NCI-H1105 (cell line): ENCODE measurements around the gene C16orf96.
"Not testable (repeated sequence)": the region's sequence is repeated elsewhere in the genome, so short reads cannot be mapped to it uniquely, and the experiment has no call there.

Experiments used
- DNase-seq: peaks from one replicate; lab custom pipeline; 2025; lab: John Stamatoyannopoulos, UW

Gene C16orf96

GRCh38 chr16:4566144-4566543 is 10.0 kb downstream of the C16orf96 start:
- DNase-seq, result no peak

- DNase-seq, result no peak
Observed at GRCh38 chr16:4570086-4570485, 13.9 kb downstream of the C16orf96 start.

GRCh38 chr16:4570688-4571321 is 14.7 kb downstream of the C16orf96 start:
- DNase-seq, result no peak

GRCh38 chr16:4572715-4573114 is 16.6 kb downstream of the C16orf96 start:
- DNase-seq, result no peak

DNA sequence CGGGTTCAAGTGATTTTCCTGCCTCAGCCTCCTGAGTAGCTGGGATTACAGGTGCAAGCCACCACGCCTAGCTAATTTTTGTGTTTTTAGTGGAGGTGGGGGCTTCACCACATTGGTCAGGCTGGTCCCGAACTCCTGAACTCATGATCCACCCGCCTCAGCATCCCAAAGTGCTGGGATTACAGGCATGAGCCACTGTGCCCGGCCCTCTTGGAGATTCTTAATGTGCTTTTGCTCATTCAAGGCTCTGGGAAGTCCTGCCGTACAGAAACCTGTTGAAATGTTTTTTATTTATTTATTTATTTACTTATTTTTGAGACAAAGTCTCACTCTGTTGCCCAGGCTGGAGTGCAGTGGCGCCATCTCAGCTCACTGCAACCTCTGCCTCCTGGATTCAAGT is 17.8 kb downstream of the C16orf96 start:
- not testable (repeated sequence) for DNase-seq

- no peak for DNase-seq
Observed at GRCh38 chr16:4574919-4575705, 19.0 kb downstream of the C16orf96 start.

DNA sequence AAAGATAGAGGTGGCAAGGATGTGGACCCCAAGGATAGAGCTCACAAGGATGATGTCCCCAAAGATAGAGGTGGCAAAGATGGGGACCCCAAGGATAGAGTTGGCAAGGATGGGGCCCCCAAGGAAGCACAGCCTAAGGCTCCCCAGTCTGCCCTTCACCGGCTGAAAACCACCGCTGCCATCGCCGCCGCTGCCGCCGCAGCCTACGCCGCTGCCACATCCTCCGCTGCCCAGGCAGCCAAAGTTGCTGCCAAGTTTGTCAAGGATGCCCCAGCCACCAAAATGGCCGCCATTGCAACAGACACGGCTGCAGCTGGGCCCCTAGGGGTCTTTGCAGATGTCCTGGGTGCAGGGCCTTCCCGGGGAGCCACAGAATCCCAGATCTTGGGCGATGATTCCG is 19.9 kb downstream of the C16orf96 start:
- DNase-seq, result no peak

DNA sequence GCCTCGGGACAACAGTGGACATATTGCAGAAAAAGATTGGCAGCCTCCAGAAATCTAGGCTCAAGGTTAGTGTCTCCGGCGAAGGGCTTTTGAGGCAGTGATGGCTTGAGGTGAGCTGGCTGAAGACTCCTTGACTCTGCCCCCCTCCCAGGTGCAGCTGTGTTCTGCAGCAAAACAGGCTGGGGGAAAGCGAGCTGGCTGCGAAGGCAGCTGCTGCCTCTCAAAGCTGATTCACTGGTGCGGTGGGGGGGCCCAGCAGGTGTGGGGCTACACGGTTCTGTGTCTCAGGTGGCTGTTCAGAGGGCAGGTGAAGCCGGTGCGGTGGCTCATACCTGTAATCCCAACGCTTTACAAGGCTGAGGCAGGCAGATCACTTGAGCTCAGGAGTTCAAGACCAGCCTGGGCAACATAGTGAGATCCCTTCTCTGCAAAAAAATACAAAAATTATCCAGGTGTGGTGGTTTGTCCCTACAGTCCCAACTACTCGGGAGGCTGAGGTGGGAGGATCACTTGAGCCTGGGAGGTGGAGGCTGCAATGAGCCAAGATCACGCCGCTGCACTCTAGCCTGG is 22.9 kb downstream of the C16orf96 start:
- DNase-seq, result peak; percentile 2

GRCh38 chr16:4580250-4580649 is 24.1 kb downstream of the C16orf96 start:
- no peak for DNase-seq

DNA sequence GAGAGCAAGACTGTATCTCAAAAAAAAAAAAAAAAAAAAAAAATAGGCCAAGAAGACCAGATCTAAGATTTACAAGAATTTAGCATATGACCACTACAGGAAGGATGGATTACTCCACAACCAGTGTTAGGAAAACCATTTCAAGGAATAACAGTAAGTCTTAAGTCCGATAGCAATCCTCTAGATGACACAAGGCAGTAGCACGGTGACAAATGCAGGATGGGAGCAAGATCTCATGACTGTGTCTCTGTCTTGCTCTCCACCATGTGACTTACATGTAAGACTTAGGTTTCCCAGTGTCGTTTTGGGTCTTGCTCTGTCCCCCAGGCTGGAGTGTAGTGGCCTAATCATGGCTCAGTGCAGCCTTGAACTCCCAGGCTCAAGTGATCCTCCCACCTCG is 27.8 kb downstream of the C16orf96 start:
- no peak for DNase-seq

DNA sequence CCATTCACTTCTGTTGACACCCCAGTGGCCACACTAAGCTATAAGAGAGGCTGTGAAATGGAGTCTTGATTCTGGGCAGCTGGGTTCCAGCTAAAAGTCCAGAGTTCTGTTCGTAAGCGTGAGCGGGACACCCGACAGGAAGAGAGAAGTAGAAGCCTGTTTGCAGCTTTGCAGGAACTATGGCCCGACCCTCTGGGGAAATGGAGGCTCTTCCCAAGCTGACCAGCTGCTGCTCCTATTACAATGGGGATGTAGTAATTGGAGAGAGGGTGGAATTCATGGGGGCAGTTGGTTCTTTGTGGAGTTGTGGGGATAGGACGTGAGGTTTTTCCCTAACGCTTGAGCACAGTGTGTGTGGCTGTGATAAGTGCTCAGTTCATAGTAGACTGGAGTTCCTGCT is 30.2 kb downstream of the C16orf96 start:
- no peak for DNase-seq

GRCh38 chr16:4588386-4588785 is 32.2 kb downstream of the C16orf96 start:
- no peak for DNase-seq

GRCh38 chr16:4588961-4589360 is 32.8 kb downstream of the C16orf96 start:
- DNase-seq, result no peak

DNA sequence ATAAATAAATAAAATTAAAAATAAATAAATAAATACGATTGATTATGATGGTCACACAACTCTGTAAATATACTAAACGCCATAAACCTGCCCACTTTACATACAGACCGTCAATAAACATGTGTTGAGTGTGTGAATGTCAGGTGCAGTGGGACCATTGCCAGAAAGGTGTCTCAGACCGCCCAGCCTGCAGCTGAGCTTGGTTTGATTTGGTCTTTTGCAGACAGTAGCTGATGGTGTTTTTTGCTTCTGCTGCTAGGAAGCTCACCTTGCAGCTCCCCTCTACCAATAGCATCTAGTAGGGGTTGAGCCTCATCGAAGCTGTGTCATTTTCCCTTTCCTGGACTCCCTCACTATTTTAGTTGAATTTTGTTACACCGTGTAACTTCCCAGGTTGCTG is 35.1 kb downstream of the C16orf96 start:
- DNase-seq, result no peak

DNA sequence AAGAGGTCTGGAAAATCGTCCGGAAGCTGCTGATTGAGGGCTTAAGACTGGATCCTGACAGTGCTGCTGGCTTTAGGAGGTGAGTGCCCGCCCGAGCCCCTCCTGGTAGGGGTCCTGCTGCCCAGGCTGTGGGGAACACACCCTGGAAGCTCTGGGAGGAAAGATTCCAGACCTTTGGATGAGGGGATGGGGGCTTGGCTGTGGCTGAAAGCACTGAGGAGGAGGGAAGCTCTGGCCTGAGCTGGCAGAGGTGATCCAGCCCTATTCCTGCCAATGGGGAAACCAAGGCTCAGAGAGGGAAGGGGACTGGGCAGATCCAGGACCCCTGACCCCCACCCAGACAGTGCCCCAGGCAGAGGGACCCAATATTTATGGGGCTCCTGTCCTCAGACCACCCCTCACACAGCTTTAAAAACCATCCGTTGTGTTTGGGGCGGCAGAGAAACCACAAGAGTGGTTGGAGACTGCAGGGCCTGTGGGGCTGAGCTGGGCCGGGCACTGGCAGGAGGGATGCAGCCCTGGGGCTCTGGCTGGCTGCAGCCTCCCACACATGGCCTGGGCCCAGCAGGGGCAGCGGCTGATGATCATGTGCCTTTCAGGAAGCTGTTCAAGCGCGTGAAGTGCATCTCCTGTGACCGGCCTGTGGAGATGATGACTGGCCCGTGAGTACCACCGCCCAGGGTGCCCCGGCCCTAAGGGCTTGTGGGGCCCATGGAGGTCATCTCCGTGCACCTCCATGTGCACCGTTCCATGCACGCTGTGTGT is 35.7 kb downstream of the C16orf96 start:
- DNase-seq, result no peak

DNA sequence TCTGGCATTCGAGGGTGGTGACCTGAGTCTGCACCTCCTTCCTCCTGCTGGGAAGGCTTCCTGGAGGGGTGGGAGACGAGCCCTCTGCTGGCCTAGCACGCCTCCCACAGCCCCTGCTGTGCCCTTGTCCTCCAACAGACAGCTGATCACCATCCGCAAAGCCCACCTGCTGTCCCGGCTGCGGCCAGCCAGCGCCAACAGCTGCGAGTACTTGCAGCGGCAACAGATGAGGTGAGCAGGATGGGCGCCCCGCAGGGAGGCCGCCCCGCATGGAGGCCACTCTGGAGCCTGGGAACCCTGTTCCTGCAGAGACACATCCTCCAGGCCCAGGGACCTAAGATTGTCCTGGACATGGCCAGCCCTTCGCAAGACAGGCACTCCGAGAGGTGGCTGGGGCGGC is 36.9 kb downstream of the C16orf96 start:
- no peak for DNase-seq

DNA sequence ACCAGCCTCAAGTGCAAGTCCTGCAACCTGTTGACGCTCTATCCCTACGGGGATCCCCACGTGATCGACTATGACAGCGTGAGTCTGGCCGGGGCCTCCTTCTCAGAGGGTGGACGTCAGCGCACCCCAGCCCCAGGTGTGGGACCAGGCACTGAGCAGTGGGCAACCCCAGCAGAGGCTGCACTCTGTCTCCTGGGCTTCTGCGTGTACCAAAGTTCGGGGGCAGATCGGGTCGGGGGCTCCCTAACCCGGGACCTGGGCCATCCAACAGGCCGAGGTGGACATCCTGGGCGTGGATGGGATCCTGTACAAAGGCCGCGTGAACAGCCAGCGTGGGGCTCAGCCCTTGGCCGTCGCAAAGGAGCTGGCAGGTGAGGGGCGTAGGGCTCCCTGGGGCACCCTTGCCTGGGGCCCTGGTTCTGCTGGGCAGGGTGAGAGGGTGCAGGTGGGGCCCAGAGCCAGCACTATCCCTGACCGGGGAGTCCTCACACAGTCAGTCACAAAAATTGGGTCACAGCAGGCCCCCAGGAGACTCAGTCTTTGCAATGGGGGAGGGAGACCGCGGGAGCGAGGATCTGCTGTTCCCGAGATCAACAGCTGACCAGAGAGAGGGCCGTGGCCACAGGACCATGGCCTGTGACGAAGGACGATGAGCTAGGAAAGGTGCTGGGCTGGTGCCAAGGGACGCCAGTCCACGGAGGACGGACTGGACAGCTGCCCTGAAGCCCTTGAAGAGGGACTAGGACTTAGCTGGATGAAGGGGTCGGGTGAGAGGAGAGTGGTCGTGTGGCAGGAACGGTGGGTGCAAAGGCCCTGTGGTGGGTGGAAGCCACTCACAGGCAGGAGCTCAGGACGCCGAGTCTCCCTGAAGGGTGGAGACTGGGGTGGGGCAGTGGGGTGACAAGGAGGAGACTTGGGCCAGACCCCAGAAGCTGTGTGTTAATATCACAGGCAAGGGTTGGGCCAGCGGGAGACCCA is 38.6 kb downstream of the C16orf96 start:
- no peak for DNase-seq

DNA sequence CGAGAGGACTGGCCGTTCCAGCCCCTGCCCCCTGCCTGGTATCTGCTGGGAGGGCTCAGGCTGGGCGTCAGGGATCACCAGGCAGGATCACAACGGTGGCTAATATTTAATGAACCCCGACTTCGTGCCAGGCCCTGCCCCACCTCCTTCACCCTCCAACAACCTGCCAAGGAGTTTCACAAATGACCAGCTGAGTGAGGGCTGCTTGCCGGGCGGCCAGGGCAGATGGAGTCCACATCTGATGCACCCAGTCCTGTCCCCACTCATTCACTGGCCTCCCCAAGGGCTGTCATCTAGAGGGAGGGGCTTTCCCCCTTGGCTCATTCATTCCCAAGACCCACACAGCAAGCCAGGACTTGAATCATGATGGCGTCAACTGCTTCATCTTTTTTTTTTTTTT is 41.0 kb downstream of the C16orf96 start:
- DNase-seq, result no peak

DNA sequence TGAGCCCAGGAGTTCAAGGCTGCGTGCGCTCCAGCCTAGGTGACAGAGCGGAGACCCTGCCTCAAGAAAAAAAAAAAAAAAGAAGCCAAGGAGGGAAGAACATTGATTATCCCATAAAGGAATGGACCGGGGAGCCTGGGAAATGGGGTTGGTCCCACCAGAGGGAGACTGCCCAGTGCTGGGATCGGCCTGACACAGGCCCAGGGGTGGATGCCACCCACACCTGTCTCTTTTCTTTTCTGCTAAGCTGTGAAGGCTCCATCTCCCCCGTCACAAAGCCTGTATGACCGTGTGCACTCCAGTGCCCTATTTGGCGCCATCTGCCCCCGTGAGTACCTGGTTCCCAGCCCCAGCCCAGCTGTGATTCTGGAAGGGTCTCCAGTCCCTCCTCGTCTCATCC is 42.9 kb downstream of the C16orf96 start:
- no peak for DNase-seq

- no peak for DNase-seq
Observed at GRCh38 chr16:4599545-4599944, 43.4 kb downstream of the C16orf96 start.
